HG02938 (cell line): ENCODE results near the gene LIN28B.

ENCODE experiments used
- ATAC-seq: cut with Tn5 transposase; IDR thresholded peaks from one replicate; pipeline ENCODE4 v1.9.1; 2021; ENCODE audit warnings: mild to moderate bottlenecking, moderate library complexity; ENCODE audit not compliant: unreplicated experiment

The LIN28B gene

GRCh38 chr6:105106260-105106659 lies 149.4 kb downstream of the LIN28B start:
- ATAC-seq = no peak

GRCh38 chr6:105107207-105107606 lies 150.3 kb downstream of the LIN28B start:
- ATAC-seq = no peak

GRCh38 chr6:105108631-105109262 lies 151.8 kb downstream of the LIN28B start:
- no peak for ATAC-seq

GRCh38 chr6:105109955-105110895 lies 153.3 kb downstream of the LIN28B start:
- ATAC-seq = no peak

- no peak for ATAC-seq
Measured at GRCh38 chr6:105111105-105111504, 154.2 kb downstream of the LIN28B start.

- no peak for ATAC-seq
Measured at GRCh38 chr6:105111871-105112270, 155.0 kb downstream of the LIN28B start.

- no peak for ATAC-seq
Measured at GRCh38 chr6:105112577-105112976, 155.7 kb downstream of the LIN28B start.

GRCh38 chr6:105113422-105113821 lies 156.5 kb downstream of the LIN28B start:
- no peak for ATAC-seq

- ATAC-seq = no peak
Measured at GRCh38 chr6:105116150-105116549, 159.2 kb downstream of the LIN28B start.

- no peak for ATAC-seq
Measured at GRCh38 chr6:105120570-105120969, 163.7 kb downstream of the LIN28B start.

GRCh38 chr6:105121981-105122380 lies 165.1 kb downstream of the LIN28B start:
- no peak for ATAC-seq

- ATAC-seq = no peak
Measured at GRCh38 chr6:105122717-105123116, 165.8 kb downstream of the LIN28B start.
